H9 (cell line): ENCODE results near the gene DUS1L. TPM values are rescaled to one million over a fixed set of nuclear protein-coding genes. Genes with fewer than 3 reads are reported as not detected.

Experiments used
- DNase-seq: peaks from one replicate; pipeline ENCODE4 v3.0.0-alpha.2; 2017
- H2AFZ ChIP-seq: one replicate; pipeline ENCODE4 v1.6.1; 2013; ENCODE audit warnings: mild to moderate bottlenecking, low read length, control low read depth, moderate library complexity
- H2AK5ac ChIP-seq: 2 replicates; pipeline ENCODE4 v1.6.1; 2013; ENCODE audit warnings: low read length, control low read depth, mixed read lengths; ENCODE audit not compliant: insufficient read length
- H2BK120ac ChIP-seq: one replicate; pipeline ENCODE4 v1.6.1; 2013; ENCODE audit warnings: low read depth, mild to moderate bottlenecking, low read length, control low read depth, inconsistent platforms; ENCODE audit not compliant: poor library complexity, severe bottlenecking
- H2BK12ac ChIP-seq: 2 replicates; pipeline ENCODE4 v1.6.1; 2013; ENCODE audit warnings: low read length, control low read depth, mixed read lengths, low read depth; ENCODE audit not compliant: insufficient read length
- H2BK15ac ChIP-seq: 2 replicates; pipeline ENCODE4 v1.6.1; 2013; ENCODE audit warnings: low read depth, low read length, control low read depth
- H2BK20ac ChIP-seq: one replicate; pipeline ENCODE4 v1.6.1; 2013; ENCODE audit warnings: low read depth, mild to moderate bottlenecking, low read length, control low read depth, inconsistent platforms; ENCODE audit not compliant: poor library complexity, severe bottlenecking
- H2BK5ac ChIP-seq: 2 replicates; pipeline ENCODE4 v1.6.1; 2013; ENCODE audit warnings: low read length, control low read depth, mixed read lengths; ENCODE audit not compliant: insufficient read length
- H3K14ac ChIP-seq: 2 replicates; pipeline ENCODE4 v1.6.1; 2013; ENCODE audit warnings: low read length, control low read depth; ENCODE audit not compliant: insufficient read depth
- H3K18ac ChIP-seq: 2 replicates; pipeline ENCODE4 v1.6.1; 2013; ENCODE audit warnings: low read depth, mild to moderate bottlenecking, mixed read lengths, low read length, control low read depth; ENCODE audit not compliant: insufficient read length
- H3K23ac ChIP-seq: 2 replicates; pipeline ENCODE4 v1.6.1; 2013; ENCODE audit warnings: low read length, control low read depth, mixed read lengths, low read depth; ENCODE audit not compliant: insufficient read length
- H3K23me2 ChIP-seq: 2 replicates; pipeline ENCODE4 v1.6.1; 2013; ENCODE audit warnings: low read depth, mild to moderate bottlenecking, mixed read lengths, low read length, control low read depth; ENCODE audit not compliant: insufficient read length, poor library complexity, severe bottlenecking
- H3K27ac ChIP-seq: 2 replicates; pipeline ENCODE4 v1.5.1; 2013; ENCODE audit warnings: low read length, control low read depth, mixed read lengths, low read depth; ENCODE audit not compliant: insufficient read length
- H3K27me3 ChIP-seq: 2 replicates; pipeline ENCODE4 v1.6.1; 2013; ENCODE audit warnings: low read length, control low read depth, inconsistent platforms; ENCODE audit not compliant: insufficient read depth
- H3K4ac ChIP-seq: 2 replicates; pipeline ENCODE4 v1.6.1; 2013; ENCODE audit warnings: low read depth, mild to moderate bottlenecking, control low read depth, inconsistent platforms, low read length, moderate library complexity
- H3K4me1 ChIP-seq: 2 replicates; pipeline ENCODE4 v1.6.1; 2013; ENCODE audit warnings: low read length, control low read depth, inconsistent platforms; ENCODE audit not compliant: insufficient read depth
- H3K4me2 ChIP-seq: 2 replicates; pipeline ENCODE4 v1.6.1; 2013; ENCODE audit warnings: low read length, control low read depth, mixed read lengths; ENCODE audit not compliant: insufficient read length, insufficient read depth
- H3K56ac ChIP-seq: 2 replicates; pipeline ENCODE4 v1.6.1; 2013; ENCODE audit warnings: low read depth, mild to moderate bottlenecking, mixed read lengths, low read length, control low read depth; ENCODE audit not compliant: insufficient read length
- H3K79me1 ChIP-seq: 2 replicates; pipeline ENCODE4 v1.6.1; 2013; ENCODE audit warnings: low read depth, mild to moderate bottlenecking, moderate library complexity, low read length, control low read depth, inconsistent platforms; ENCODE audit not compliant: insufficient read depth, poor library complexity, severe bottlenecking
- H3K79me2 ChIP-seq: 2 replicates; pipeline ENCODE4 v1.6.1; 2013; ENCODE audit warnings: low read length, control low read depth, inconsistent platforms; ENCODE audit not compliant: insufficient read depth
- H3K9ac ChIP-seq: 2 replicates; pipeline ENCODE4 v1.6.1; 2013; ENCODE audit warnings: low read length, control low read depth, mixed read lengths; ENCODE audit not compliant: insufficient read length; ENCODE audit errors: extremely low read depth
- H3K9me3 ChIP-seq: one replicate; pipeline ENCODE4 v1.6.1; 2013; ENCODE audit warnings: low read depth, low read length, inconsistent platforms; ENCODE audit not compliant: control insufficient read depth
- H3T11ph ChIP-seq: one replicate; pipeline ENCODE4 v1.6.1; 2013; ENCODE audit warnings: mild to moderate bottlenecking, low read length, control low read depth, inconsistent platforms
- H4K20me1 ChIP-seq: one replicate; pipeline ENCODE4 v1.6.1; 2013; ENCODE audit not compliant: control insufficient read depth, insufficient read length, insufficient read depth
- H4K5ac ChIP-seq: 2 replicates; pipeline ENCODE4 v1.6.1; 2013; ENCODE audit warnings: low read depth, mild to moderate bottlenecking, mixed read lengths, low read length, control low read depth; ENCODE audit not compliant: insufficient read length
- H4K8ac ChIP-seq: replicated peaks from 2 replicates; pipeline ENCODE4 v1.6.1; 2013; ENCODE audit warnings: low read length, control low read depth, mixed read lengths, low read depth; ENCODE audit not compliant: insufficient read length
- H4K91ac ChIP-seq: 2 replicates; pipeline ENCODE4 v1.6.1; 2013; ENCODE audit warnings: low read depth, mild to moderate bottlenecking, moderate library complexity, mixed read lengths, low read length, control low read depth; ENCODE audit not compliant: insufficient read length
- H3K27ac Mint-ChIP-seq, 3 experiments: 2 replicates in 2 of 3; 3 replicates in 1 of 3; pipeline ENCODE4 v1.8.0; 2020 to 2021; ENCODE audit warnings: mixed read lengths in 3 of 3, mild to moderate bottlenecking in 1 of 3, moderate library complexity in 1 of 3
- H3K27me3 Mint-ChIP-seq: 2 replicates; pipeline ENCODE4 v1.8.0; 2021; ENCODE audit warnings: low read depth, mild to moderate bottlenecking, moderate library complexity, mixed read lengths
- H3K36me3 Mint-ChIP-seq, 3 experiments: 2 replicates in 2 of 3; 3 replicates in 1 of 3; pipeline ENCODE4 v1.8.0; 2020 to 2021; ENCODE audit warnings: low read depth in 3 of 3, mixed read lengths in 3 of 3; ENCODE audit not compliant: insufficient read depth in 1 of 3
- H3K4me1 Mint-ChIP-seq, 2 experiments: 2 replicates each; pipeline ENCODE4 v1.8.0; 2020; ENCODE audit warnings: mixed read lengths in 2 of 2
- H3K4me3 Mint-ChIP-seq, 2 experiments: 2 replicates in 1 of 2; 3 replicates in 1 of 2; pipeline ENCODE4 v1.8.0; 2020 to 2021; ENCODE audit warnings: mild to moderate bottlenecking in 2 of 2, mixed read lengths in 2 of 2, moderate library complexity in 1 of 2
- H3K9me3 Mint-ChIP-seq, 2 experiments: 2 replicates in 1 of 2; 3 replicates in 1 of 2; pipeline ENCODE4 v1.8.0; 2020; ENCODE audit warnings: mild to moderate bottlenecking in 2 of 2, mixed read lengths in 2 of 2, moderate library complexity in 1 of 2
- WGBS: extraction: QIAGEN DNeasy Blood & Tissue Kit; methylation state at CpG from one replicate; pipeline ENCODE4 v1.1.7; 2013; ENCODE audit warnings: missing lambda C conversion rate, low lambda C conversion rate, mixed read lengths; ENCODE audit not compliant: insufficient read length; ENCODE audit errors: extremely low coverage; 5-methylcytosine and 5-hydroxymethylcytosine counted together
- total RNA-seq: library from RNA; stranded (reverse); gene quantifications from 2 replicates; pipeline ENCODE4 v1.2.1, GENCODE V29; 2021
- TF ChIP-seq, protein P1 (sequence below): fragments of 200-600 bp; sonication (generic); conservative IDR thresholded peaks from 3 replicates; pipeline ENCODE4 v1.8.0; 2021; ENCODE audit warnings: antibody characterized with exemption, mild to moderate bottlenecking

DUS1L gene
- total RNA-seq, 1 experiment from 2014 or later: 103 TPM

DNA sequence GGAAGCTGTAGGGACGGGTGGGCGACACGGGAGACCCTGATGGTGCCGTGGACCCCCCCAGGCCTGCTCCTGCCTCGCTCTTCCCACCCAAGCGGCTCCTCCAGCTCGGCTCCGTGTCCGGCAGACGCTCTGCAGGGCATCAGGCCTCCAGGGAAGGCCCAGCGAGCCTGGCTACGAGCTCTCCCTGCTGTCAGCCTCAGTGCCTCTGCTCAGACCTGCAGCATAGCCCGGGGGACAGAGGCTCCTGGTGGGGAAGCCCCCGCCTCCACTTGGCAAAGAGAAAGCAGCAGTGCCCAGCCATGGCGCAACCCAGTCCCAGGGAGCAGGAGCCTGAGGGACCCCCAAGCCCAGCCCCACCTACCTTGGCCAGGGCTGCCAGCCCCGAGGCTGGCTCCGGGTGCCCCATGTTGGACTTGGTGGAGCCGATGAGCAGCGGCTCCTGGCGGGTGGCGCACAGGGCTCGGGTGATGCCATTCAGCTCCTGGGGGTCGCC is 26.5 kb upstream of the DUS1L start:
- Histone ChIP-seq H3K27me3 (no peaks in the 10 kb centered on the region), H2AK5ac (no peak overlapping the region), H3K14ac (no peak overlapping the region), H3K9me3 (no peaks in the 10 kb centered on the region), H3K4ac (no peak overlapping the region), H3K79me1 (peaks cover 13% of the 10 kb centered on the region), H2BK12ac (no peak overlapping the region), H2BK20ac (no peak overlapping the region), H3K23me2 (peaks cover 8% of the 10 kb centered on the region), H3K23ac (no peak overlapping the region), H3K27ac (no peak overlapping the region), H4K91ac (no peak overlapping the region), H3K18ac (no peak overlapping the region), H2BK120ac (no peak overlapping the region), H3T11ph (no peak overlapping the region), H3K79me2 (peaks cover 17% of the 10 kb centered on the region; the same call in 1 of the 2 replicates), H3K4me2 (no peak overlapping the region), H4K5ac (no peak overlapping the region), H3K4me1 (no peaks in the 10 kb centered on the region), H2AFZ (no peak overlapping the region), H2BK15ac (no peak overlapping the region), H3K56ac (no peak overlapping the region), H2BK5ac (no peak overlapping the region), H4K8ac (no peak overlapping the region), H3K9ac (no peak overlapping the region), H4K20me1 (no peaks in the 10 kb centered on the region)
- DNase-seq: no peak
- no peaks in the 10 kb centered on the region for H3K9me3 Mint-ChIP-seq
- peaks cover 1 to 10% of the 10 kb centered on the region in 2 experiments; a peak in 2 of 4 replicates for H3K4me1 Mint-ChIP-seq
- TF ChIP-seq, protein P1, sequence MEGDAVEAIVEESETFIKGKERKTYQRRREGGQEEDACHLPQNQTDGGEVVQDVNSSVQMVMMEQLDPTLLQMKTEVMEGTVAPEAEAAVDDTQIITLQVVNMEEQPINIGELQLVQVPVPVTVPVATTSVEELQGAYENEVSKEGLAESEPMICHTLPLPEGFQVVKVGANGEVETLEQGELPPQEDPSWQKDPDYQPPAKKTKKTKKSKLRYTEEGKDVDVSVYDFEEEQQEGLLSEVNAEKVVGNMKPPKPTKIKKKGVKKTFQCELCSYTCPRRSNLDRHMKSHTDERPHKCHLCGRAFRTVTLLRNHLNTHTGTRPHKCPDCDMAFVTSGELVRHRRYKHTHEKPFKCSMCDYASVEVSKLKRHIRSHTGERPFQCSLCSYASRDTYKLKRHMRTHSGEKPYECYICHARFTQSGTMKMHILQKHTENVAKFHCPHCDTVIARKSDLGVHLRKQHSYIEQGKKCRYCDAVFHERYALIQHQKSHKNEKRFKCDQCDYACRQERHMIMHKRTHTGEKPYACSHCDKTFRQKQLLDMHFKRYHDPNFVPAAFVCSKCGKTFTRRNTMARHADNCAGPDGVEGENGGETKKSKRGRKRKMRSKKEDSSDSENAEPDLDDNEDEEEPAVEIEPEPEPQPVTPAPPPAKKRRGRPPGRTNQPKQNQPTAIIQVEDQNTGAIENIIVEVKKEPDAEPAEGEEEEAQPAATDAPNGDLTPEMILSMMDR: no peak
- peaks cover 22 to 72% (median 63%) of the 10 kb centered on the region in 3 experiments; a peak in 6 of 7 replicates for H3K36me3 Mint-ChIP-seq
- H3K27me3 Mint-ChIP-seq: no peaks in the 10 kb centered on the region
- WGBS: no CpG with 5 or more reads among the region's 23 CpGs
- H3K27ac Mint-ChIP-seq: no peak overlapping the region
- H3K4me3 Mint-ChIP-seq: no peak overlapping the region
